ENCODE measurements around the gene LIPN.

Gene LIPN

GRCh38 chr10:88794731-88795130 is 34.9 kb downstream of the LIPN start:
- Histone ChIP-seq H2AFZ (no peak overlapping the region), H3K79me2 (no peaks in the 10 kb centered on the region), H3K27ac (no peak overlapping the region), H3K9ac (no peak overlapping the region), H3K27me3 (ENCODE audit: control insufficient read depth, insufficient read depth, low read length) (no peaks in the 10 kb centered on the region), H3K4me3 (ENCODE audit: low read depth, low read length) (no peak overlapping the region), H3K4me2 (ENCODE audit: low read length) (no peak overlapping the region), H3K36me3 (ENCODE audit: control insufficient read depth, insufficient read depth, low read length) (no peaks in the 10 kb centered on the region), H3K4me1 (no peaks in the 10 kb centered on the region), H3K9me3 (ENCODE audit: control insufficient read depth, low read length) (no peaks in the 10 kb centered on the region)
- TF ChIP-seq CTCF (IDR thresholded peaks at IDR 0.05) = no peak

- H3K4me3 ChIP-seq (ENCODE audit: low read depth, low read length) = no peak overlapping the region
- no peak overlapping the region for H2AFZ ChIP-seq
- TF ChIP-seq CTCF (IDR thresholded peaks at IDR 0.05) = no peak
- H3K27ac ChIP-seq = no peak overlapping the region
- H3K9ac ChIP-seq = no peak overlapping the region
- no peaks in the 10 kb centered on the region for H3K36me3 ChIP-seq (ENCODE audit: control insufficient read depth, insufficient read depth, low read length)
- no peak overlapping the region for H3K4me2 ChIP-seq (ENCODE audit: low read length)
- no peaks in the 10 kb centered on the region for H3K9me3 ChIP-seq (ENCODE audit: control insufficient read depth, low read length)
- no peaks in the 10 kb centered on the region for H3K27me3 ChIP-seq (ENCODE audit: control insufficient read depth, insufficient read depth, low read length)
- H3K79me2 ChIP-seq = no peaks in the 10 kb centered on the region
- H3K4me1 ChIP-seq = no peaks in the 10 kb centered on the region
Measured at GRCh38 chr10:88800152-88801125, 40.6 kb downstream of the LIPN start.

GRCh38 chr10:88802523-88803285 is 42.9 kb downstream of the LIPN start, which contains the start of gene LIPM:
TSS of gene LIPM (plus strand) at chr10:88802730. CDS start at chr10:88802897, 167 bp downstream.
- Histone ChIP-seq H3K79me2 (no peaks in the 10 kb centered on the region), H3K9me3 (ENCODE audit: control insufficient read depth, low read length) (no peaks in the 10 kb centered on the region), H3K4me3 (ENCODE audit: low read depth, low read length) (no peak within 1 kb of the TSS), H3K4me2 (ENCODE audit: low read length) (no peak within 1 kb of the TSS), H3K36me3 (ENCODE audit: control insufficient read depth, insufficient read depth, low read length) (no peaks in the 10 kb centered on the region), H3K27me3 (ENCODE audit: control insufficient read depth, insufficient read depth, low read length) (no peaks in the 10 kb centered on the region), H3K4me1 (no peaks in the 10 kb centered on the region), H3K27ac (no peak within 1 kb of the TSS), H2AFZ (no peak within 1 kb of the TSS), H3K9ac (no peak within 1 kb of the TSS)
- no peak for TF ChIP-seq CTCF (IDR thresholded peaks at IDR 0.05)

- no peak overlapping the region for H3K9ac ChIP-seq
- TF ChIP-seq CTCF (IDR thresholded peaks at IDR 0.05) = no peak
- H3K36me3 ChIP-seq (ENCODE audit: control insufficient read depth, insufficient read depth, low read length) = no peaks in the 10 kb centered on the region
- H3K4me1 ChIP-seq = no peaks in the 10 kb centered on the region
- no peak overlapping the region for H3K4me2 ChIP-seq (ENCODE audit: low read length)
- no peaks in the 10 kb centered on the region for H3K9me3 ChIP-seq (ENCODE audit: control insufficient read depth, low read length)
- H3K27me3 ChIP-seq (ENCODE audit: control insufficient read depth, insufficient read depth, low read length) = no peaks in the 10 kb centered on the region
- no peak overlapping the region for H3K27ac ChIP-seq
- no peak overlapping the region for H2AFZ ChIP-seq
- H3K4me3 ChIP-seq (ENCODE audit: low read depth, low read length) = no peak overlapping the region
- no peaks in the 10 kb centered on the region for H3K79me2 ChIP-seq
Measured at GRCh38 chr10:88803641-88804040, 43.8 kb downstream of the LIPN start.
